SJCRH30 (cell line): ENCODE data around the gene FXYD6. TPM values are rescaled to one million over a fixed set of nuclear protein-coding genes. Genes with fewer than 3 reads are reported as not detected.

Experiments
- DNase-seq, 2 experiments: peaks; one replicate each; pipeline ENCODE4 v3.0.0-alpha.2; 2015 to 2020
- H3K27ac ChIP-seq: fragments of 250-450 bp; sonication (Bioruptor Pico); 2 replicates; pipeline ENCODE4 v1.5.1; 2020; ENCODE audit warnings: mild to moderate bottlenecking, moderate library complexity
- H3K27me3 ChIP-seq: fragments of 250-450 bp; sonication (Bioruptor Pico); 2 replicates; pipeline ENCODE4 v1.5.1; 2020; ENCODE audit warnings: mild to moderate bottlenecking, moderate library complexity
- H3K36me3 ChIP-seq: fragments of 250-450 bp; sonication (Bioruptor Pico); 2 replicates; pipeline ENCODE4 v1.5.1; 2020; ENCODE audit warnings: mild to moderate bottlenecking, moderate library complexity
- H3K4me1 ChIP-seq: fragments of 250-450 bp; sonication (Bioruptor Pico); 2 replicates; pipeline ENCODE4 v1.5.1; 2020; ENCODE audit warnings: mild to moderate bottlenecking, moderate library complexity
- H3K4me3 ChIP-seq: fragments of 250-450 bp; sonication (Bioruptor Pico); 2 replicates; pipeline ENCODE4 v1.5.1; 2020; ENCODE audit warnings: mild to moderate bottlenecking, moderate library complexity
- H3K9me3 ChIP-seq: fragments of 250-450 bp; sonication (Bioruptor Pico); replicated peaks from 2 replicates; pipeline ENCODE4 v1.5.1; 2020; ENCODE audit warnings: mild to moderate bottlenecking, moderate library complexity
- total RNA-seq: library from RNA; depleted of rRNA; stranded (reverse); fragments of >200 nt; shearing (Covaris generic); gene quantifications from 2 replicates; pipeline ENCODE4 v1.2.3, GENCODE V29; 2014; rRNA removed

FXYD6 gene
- total RNA-seq, 1 experiment from 2014 or later, result 90.1 TPM

GRCh38 chr11:117792992-117793391 is 83.5 kb downstream of the FXYD6 start:
- Histone ChIP-seq H3K27ac (no peak overlapping the region), H3K36me3 (no peaks in the 10 kb centered on the region), H3K27me3 (no peaks in the 10 kb centered on the region), H3K4me1 (peaks cover 5% of the 10 kb centered on the region), H3K4me3 (no peak overlapping the region), H3K9me3 (no peaks in the 10 kb centered on the region)
- no peak for DNase-seq

- no peak for DNase-seq
- no peak overlapping the region for H3K4me3 ChIP-seq
- no peaks in the 10 kb centered on the region for H3K36me3 ChIP-seq
- H3K4me1 ChIP-seq, result peaks cover 5% of the 10 kb centered on the region
- H3K27me3 ChIP-seq, result no peaks in the 10 kb centered on the region
- no peak overlapping the region for H3K27ac ChIP-seq
- H3K9me3 ChIP-seq, result no peaks in the 10 kb centered on the region
Observed at GRCh38 chr11:117792241-117792640, 84.2 kb downstream of the FXYD6 start.

- peaks cover 5% of the 10 kb centered on the region for H3K4me1 ChIP-seq
- H3K9me3 ChIP-seq, result no peaks in the 10 kb centered on the region
- DNase-seq, result peak; percentile 33 to 53
- no peak overlapping the region for H3K4me3 ChIP-seq
- no peaks in the 10 kb centered on the region for H3K36me3 ChIP-seq
- H3K27ac ChIP-seq, result no peak overlapping the region
- no peaks in the 10 kb centered on the region for H3K27me3 ChIP-seq
Observed at GRCh38 chr11:117790279-117790678, 86.2 kb downstream of the FXYD6 start.

GRCh38 chr11:117789241-117789640 is 87.2 kb downstream of the FXYD6 start:
- Histone ChIP-seq H3K27ac (no peak overlapping the region), H3K4me3 (no peak overlapping the region), H3K4me1 (peaks cover 5% of the 10 kb centered on the region), H3K9me3 (no peaks in the 10 kb centered on the region), H3K36me3 (no peaks in the 10 kb centered on the region), H3K27me3 (no peaks in the 10 kb centered on the region)
- DNase-seq, result peak in 1 of 2 experiments; percentile 10

Other genes starting within 250 kb of the FXYD6 start
- gene DSCAML1, start 79.4 kb downstream of the FXYD6 start, total RNA-seq, result not detected in 2 replicates
- gene FXYD2, start 51.9 kb downstream of the FXYD6 start, total RNA-seq, result 0.14 and 0.15 TPM in 2 replicates
- not detected in 2 replicates for gene TMPRSS13, start 52.7 kb upstream of the FXYD6 start, total RNA-seq
- gene IL10RA, start 109.7 kb upstream of the FXYD6 start, total RNA-seq, result not detected in 2 replicates
- gene TMPRSS4, start 200.4 kb upstream of the FXYD6 start, total RNA-seq, result not detected in 2 replicates
- not detected in 2 replicates for gene SMIM35, start 210.3 kb upstream of the FXYD6 start, total RNA-seq